K562 treated with DMSO at 1 percent for 4 hours (cell line): ENCODE measurements around the gene UBA5. TPM values are rescaled to one million over a fixed set of nuclear protein-coding genes. Genes with fewer than 3 reads are reported as not detected.

ENCODE experiments used
- total RNA-seq: library from RNA; unstranded; fragments of 300-600 nt; gene quantifications from 2 replicates; pipeline ENCODE4 v1.2.3, GENCODE V29; 2022; ENCODE audit not compliant: insufficient read depth

The UBA5 gene
- total RNA-seq = 18.6 and 20.2 TPM in 2 replicates

GRCh38 chr3:132660052-132660810 lies at the start of gene UBA5:
UBA5 (plus strand) TSS chr3:132660329; CDS start chr3:132660538, 209 bp downstream.

GRCh38 chr3:132659365-132660051 lies 621 bp upstream of the UBA5 start, which contains the start of gene ACAD11:
ACAD11 (minus strand) TSS chr3:132659809; CDS start chr3:132659751, 58 bp downstream.

GRCh38 chr3:132722165-132723023 lies 62.3 kb downstream of the UBA5 start, which contains the start of gene NPHP3:
NPHP3 (minus strand) TSS chr3:132722409; CDS start chr3:132722355, 54 bp downstream.

Other genes starting within 250 kb of the UBA5 start
- gene DNAJC13, start 242.8 kb upstream of the UBA5 start, total RNA-seq = 4.2 and 6.6 TPM in 2 replicates
- not detected in 2 replicates for gene ACKR4, start 63.1 kb upstream of the UBA5 start, total RNA-seq
- gene ACAD11, start 520 bp upstream of the UBA5 start, total RNA-seq = 1.7 and 2.2 TPM in 2 replicates
- 2.0 and 3.8 TPM in 2 replicates for gene NPHP3, start 62.1 kb downstream of the UBA5 start, total RNA-seq